Gastroesophageal sphincter (tissue), 4 donors: ENCODE measurements around the gene TOP1. TPM values are rescaled to one million over a fixed set of nuclear protein-coding genes. Genes with fewer than 3 reads are reported as not detected.

ENCODE experiments used
- ATAC-seq: fragments of 150-250 bp; one replicate; pipeline ENCODE4 v1.9.1; 2016; ENCODE audit warnings: mild to moderate bottlenecking, moderate library complexity
- H3K27ac ChIP-seq, 4 donors: fragments of 200-600 bp; sonication (generic) in 3 of 4; 1 replicate in 3 of 4; 2 replicates in 1 of 4; pipeline ENCODE4 v1.5.1; 2016 to 2019
- H3K27me3 ChIP-seq: fragments of 200-600 bp; sonication (generic); one replicate; pipeline ENCODE4 v1.5.1; 2019
- H3K36me3 ChIP-seq, 2 donors: fragments of 200-600 bp; sonication (generic); one replicate each; pipeline ENCODE4 v1.5.1; 2019; ENCODE audit warnings: control low read depth in 1 of 2
- H3K4me1 ChIP-seq, 3 donors: fragments of 200-600 bp; sonication (generic); 1 replicate in 2 of 3; 2 replicates in 1 of 3; pipeline ENCODE4 v1.5.1; 2016 to 2019; ENCODE audit warnings: control low read depth in 2 of 3
- H3K4me3 ChIP-seq, 2 donors: fragments of 200-600 bp; sonication (generic); one replicate each; pipeline ENCODE4 v1.5.1; 2019; ENCODE audit warnings: mild to moderate bottlenecking in 1 of 2, moderate library complexity in 1 of 2
- H3K9me3 ChIP-seq, 3 donors: fragments of 200-600 bp; sonication (generic); one replicate each; pipeline ENCODE4 v1.5.1; 2017 to 2019; ENCODE audit warnings: control low read depth in 2 of 3
- CTCF ChIP-seq, 4 experiments: fragments of 200-600 bp in 2 of 4; fragments of 450-650 bp in 2 of 4; sonication (generic) in 1 of 4; IDR thresholded peaks; one replicate each; pipeline ENCODE4 v1.5.1; 2017 to 2019; ENCODE audit warnings: antibody characterized with exemption in 4 of 4, mild to moderate bottlenecking in 2 of 4, moderate library complexity in 2 of 4
- EP300 ChIP-seq: sonication (generic); formaldehyde crosslinking; IDR thresholded peaks from one replicate; pipeline ENCODE4 v1.6.1; 2017; ENCODE audit warnings: antibody characterized with exemption, mild to moderate bottlenecking
- POLR2A ChIP-seq, 2 donors: fragments of 450-650 bp; IDR thresholded peaks; one replicate each; pipeline ENCODE4 v1.6.1; 2017; ENCODE audit warnings: antibody characterized with exemption in 2 of 2, mild to moderate bottlenecking in 2 of 2, moderate library complexity in 1 of 2
- POLR2AphosphoS5 ChIP-seq: sonication (generic); formaldehyde crosslinking; IDR thresholded peaks from one replicate; pipeline ENCODE4 v1.6.1; 2017; ENCODE audit warnings: antibody characterized with exemption
- WGBS, 2 donors: methylation state at CpG; one replicate each; pipeline ENCODE4 v1.1.5; 2018; ENCODE audit warnings: low coverage in 1 of 2; 5-methylcytosine and 5-hydroxymethylcytosine counted together
- total RNA-seq, 4 donors: library from RNA; depleted of rRNA; stranded (reverse); fragments of >200 nt; gene quantifications; one replicate each; pipeline ENCODE4 v1.1.0, GENCODE V29; 2016

TOP1 gene
- total RNA-seq, 4 donors from 2014 or later = 22.0 to 31.6 (median 28.8) TPM

- Histone ChIP-seq H3K36me3 (peaks cover 0 to 16% of the 10 kb centered on the region in 2 donors), H3K4me3 (no peak overlapping the region), H3K9me3 (no peaks in the 10 kb centered on the region), H3K27ac (no peak overlapping the region), H3K27me3 (no peaks in the 10 kb centered on the region), H3K4me1 (peaks cover 10 to 50% (median 12%) of the 10 kb centered on the region in 3 donors)
- no peak for TF ChIP-seq CTCF (IDR thresholded peaks at IDR 0.05)
- TF ChIP-seq EP300 = no peak
- no peak for TF ChIP-seq POLR2A (IDR thresholded peaks at IDR 0.05)
- TF ChIP-seq POLR2AphosphoS5 = no peak
- WGBS, 2 donors = 95 to 98% methylated on average over 9 to 13 of the region's 14 CpGs
- no peak for ATAC-seq
Observed at GRCh38 chr20:41058674-41059635, 30.3 kb downstream of the TOP1 start.

- TF ChIP-seq POLR2A (IDR thresholded peaks at IDR 0.05) = no peak
- TF ChIP-seq CTCF (IDR thresholded peaks at IDR 0.05) = no peak
- TF ChIP-seq EP300 = no peak
- TF ChIP-seq POLR2AphosphoS5 = no peak
- no peaks in the 10 kb centered on the region for H3K9me3 ChIP-seq
- no peak for ATAC-seq
- peaks cover 0 to 43% (median 0%) of the 10 kb centered on the region in 3 donors for H3K4me1 ChIP-seq
- H3K27ac ChIP-seq = no peak overlapping the region
- no peak overlapping the region for H3K4me3 ChIP-seq
- no peaks in the 10 kb centered on the region for H3K27me3 ChIP-seq
- peaks cover 0 to 23% of the 10 kb centered on the region in 2 donors for H3K36me3 ChIP-seq
- WGBS, 2 donors = 96 to 100% methylated on average over 1 to 3 of the region's 3 CpGs
Observed at GRCh38 chr20:41061155-41061554, 32.5 kb downstream of the TOP1 start.

- 100% methylated on average over 1 of the region's 1 CpG for WGBS, 2 donors
- Histone ChIP-seq H3K4me1 (peaks cover 0 to 43% (median 0%) of the 10 kb centered on the region in 3 donors), H3K27ac (no peak overlapping the region), H3K4me3 (no peak overlapping the region), H3K9me3 (no peaks in the 10 kb centered on the region), H3K27me3 (no peaks in the 10 kb centered on the region), H3K36me3 (peaks cover 0 to 33% of the 10 kb centered on the region in 2 donors)
- TF ChIP-seq POLR2A (IDR thresholded peaks at IDR 0.05) = no peak
- no peak for TF ChIP-seq CTCF (IDR thresholded peaks at IDR 0.05)
- no peak for TF ChIP-seq POLR2AphosphoS5
- no peak for TF ChIP-seq EP300
- no peak for ATAC-seq
Observed at GRCh38 chr20:41063442-41063841, 34.8 kb downstream of the TOP1 start.

- TF ChIP-seq POLR2AphosphoS5 = no peak
- no peak for TF ChIP-seq EP300
- Histone ChIP-seq H3K27ac (no peak overlapping the region), H3K4me1 (peaks cover 0 to 47% (median 0%) of the 10 kb centered on the region in 3 donors), H3K27me3 (no peaks in the 10 kb centered on the region), H3K4me3 (no peak overlapping the region), H3K9me3 (no peaks in the 10 kb centered on the region), H3K36me3 (peaks cover 0 to 42% of the 10 kb centered on the region in 2 donors)
- ATAC-seq = no peak
- WGBS, 2 donors = 75 to 100% methylated on average over 1 of the region's 1 CpG
Observed at GRCh38 chr20:41064377-41064776, 35.8 kb downstream of the TOP1 start.

- no peaks in the 10 kb centered on the region for H3K27me3 ChIP-seq
- H3K36me3 ChIP-seq = peaks cover 0 to 43% of the 10 kb centered on the region in 2 donors
- 86 to 87% methylated on average over 3 of the region's 3 CpGs for WGBS, 2 donors
- TF ChIP-seq POLR2AphosphoS5 (no peak), EP300 (no peak), CTCF (IDR thresholded peaks at IDR 0.05) (no peak), POLR2A (IDR thresholded peaks at IDR 0.05) (no peak)
- no peak overlapping the region for H3K27ac ChIP-seq
- H3K9me3 ChIP-seq = no peaks in the 10 kb centered on the region
- H3K4me3 ChIP-seq = no peak overlapping the region
- peaks cover 0 to 55% (median 2%) of the 10 kb centered on the region in 3 donors for H3K4me1 ChIP-seq
- ATAC-seq = no peak
Observed at GRCh38 chr20:41065716-41066115, 37.1 kb downstream of the TOP1 start.
